CD14-positive monocyte (primary cell): Measurements from ENCODE around the gene KIRREL3. TPM values are rescaled to one million over a fixed set of nuclear protein-coding genes. Genes with fewer than 3 reads are reported as not detected.

ENCODE experiments used
- DNase-seq, 3 donors: peaks; one replicate each; pipeline ENCODE4 v3.0.0-alpha.2; 2011 to 2022
- H2AFZ ChIP-seq: 2 replicates; pipeline ENCODE4 v1.6.0; 2012; ENCODE audit warnings: mild to moderate bottlenecking, low read depth, low read length, inconsistent platforms; ENCODE audit not compliant: insufficient read depth, poor library complexity, severe bottlenecking
- H3K27ac ChIP-seq, 2 donors: 1 replicate in 1 of 2; 2 replicates in 1 of 2; pipeline ENCODE4 v1.5.1; 2012 to 2013; ENCODE audit warnings: low read length in 2 of 2, control low read depth in 1 of 2, inconsistent platforms in 1 of 2, low read depth in 1 of 2, mild to moderate bottlenecking in 1 of 2
- H3K27me3 ChIP-seq, 2 donors: one replicate each; pipeline versions ENCODE4 v1.6.0 to v1.6.1; 2011 to 2013; ENCODE audit warnings: low read length in 2 of 2; ENCODE audit not compliant: control insufficient read depth in 2 of 2, insufficient read depth in 2 of 2
- H3K36me3 ChIP-seq, 2 donors: replicated peaks in 1 of 2; 1 replicate in 1 of 2; 2 replicates in 1 of 2; pipeline versions ENCODE4 v1.5.1 to v1.6.1; 2012 to 2013; ENCODE audit warnings: low read length in 2 of 2, control low read depth in 1 of 2, inconsistent platforms in 1 of 2, mild to moderate bottlenecking in 1 of 2; ENCODE audit not compliant: insufficient read depth in 2 of 2, control insufficient read depth in 1 of 2
- H3K4me1 ChIP-seq, 2 donors: 1 replicate in 1 of 2; 2 replicates in 1 of 2; pipeline versions ENCODE4 v1.5.1 to v1.6.1; 2012 to 2013; ENCODE audit warnings: low read length in 2 of 2, control low read depth in 1 of 2, inconsistent platforms in 1 of 2, mild to moderate bottlenecking in 1 of 2, moderate library complexity in 1 of 2; ENCODE audit not compliant: insufficient read depth in 2 of 2, control insufficient read depth in 1 of 2
- H3K4me2 ChIP-seq: replicated peaks from 2 replicates; pipeline ENCODE3; 2012; ENCODE audit warnings: low read length, moderate library complexity, mild to moderate bottlenecking; ENCODE audit not compliant: poor library complexity, severe bottlenecking; ENCODE audit errors: extremely low read depth
- H3K4me3 ChIP-seq, 3 experiments: fragments of 200-600 bp in 1 of 3; sonication (generic) in 1 of 3; replicated peaks in 1 of 3; 1 replicate in 2 of 3; 2 replicates in 1 of 3; pipeline ENCODE4 v1.5.1; 2011 to 2013; ENCODE audit warnings: low read length in 3 of 3, mild to moderate bottlenecking in 3 of 3, control low read depth in 2 of 3, low read depth in 2 of 3, inconsistent platforms in 1 of 3, moderate library complexity in 1 of 3
- H3K79me2 ChIP-seq: 2 replicates; pipeline ENCODE4 v1.6.0; 2012; ENCODE audit warnings: mild to moderate bottlenecking, control low read depth, inconsistent platforms, low read length, moderate library complexity; ENCODE audit not compliant: insufficient read depth
- H3K9ac ChIP-seq: 2 replicates; pipeline ENCODE4 v1.6.0; 2017; ENCODE audit warnings: low read length, mild to moderate bottlenecking; ENCODE audit not compliant: insufficient read depth, poor library complexity, severe bottlenecking
- H3K9me3 ChIP-seq, 2 donors: replicated peaks in 1 of 2; 1 replicate in 1 of 2; 2 replicates in 1 of 2; pipeline versions ENCODE4 v1.5.1 to v1.6.1; 2012 to 2013; ENCODE audit warnings: low read length in 2 of 2, control low read depth in 1 of 2; ENCODE audit not compliant: control insufficient read depth in 1 of 2, insufficient read depth in 1 of 2
- H4K20me1 ChIP-seq: 2 replicates; pipeline ENCODE4 v1.6.0; 2012; ENCODE audit warnings: mild to moderate bottlenecking, low read length, control low read depth, moderate library complexity; ENCODE audit not compliant: insufficient read depth
- H3K27ac Mint-ChIP-seq, 7 donors: one replicate each; pipeline ENCODE4 v1.8.0; 2020; ENCODE audit warnings: mild to moderate bottlenecking in 7 of 7, mixed read lengths in 7 of 7, moderate library complexity in 6 of 7, inconsistent platforms in 2 of 7
- H3K27me3 Mint-ChIP-seq, 3 donors: one replicate each; pipeline ENCODE4 v1.8.0; 2021 to 2022; ENCODE audit warnings: low read depth in 3 of 3, mild to moderate bottlenecking in 3 of 3, mixed read lengths in 3 of 3, moderate library complexity in 3 of 3, inconsistent platforms in 1 of 3
- H3K36me3 Mint-ChIP-seq, 2 donors: one replicate each; pipeline ENCODE4 v1.8.0; 2020; ENCODE audit warnings: mixed read lengths in 2 of 2, inconsistent platforms in 1 of 2, mild to moderate bottlenecking in 1 of 2
- H3K4me1 Mint-ChIP-seq: one replicate; pipeline ENCODE4 v1.8.0; 2020; ENCODE audit warnings: mild to moderate bottlenecking, mixed read lengths
- H3K4me3 Mint-ChIP-seq, 2 donors: one replicate each; pipeline ENCODE4 v1.8.0; 2020; ENCODE audit warnings: mild to moderate bottlenecking in 2 of 2, mixed read lengths in 2 of 2, moderate library complexity in 1 of 2
- H3K9me3 Mint-ChIP-seq, 7 donors: one replicate each; pipeline ENCODE4 v1.8.0; 2020 to 2022; ENCODE audit warnings: mixed read lengths in 7 of 7, mild to moderate bottlenecking in 6 of 7, moderate library complexity in 6 of 7, inconsistent platforms in 2 of 7
- whole genome bisulfite sequencing: methylation state at CpG from one replicate; pipeline ENCODE4 v1.1.5; 2013; ENCODE audit warnings: missing lambda C conversion rate; ENCODE audit not compliant: insufficient coverage; 5-methylcytosine and 5-hydroxymethylcytosine counted together
- intact Hi-C, 2 donors: fragments of 100-400 bp; cut with micrococcal nuclease; formaldehyde crosslinking; loops; one replicate each; pipeline versions ENCODE4 v1.15.0 to v1.15.1; 2023
- polyA plus RNA-seq, 3 donors: library from polyadenylated mRNA; depleted of rRNA in 1 of 3; unstranded in 2 of 3; stranded (reverse) in 1 of 3; fragments of 300-500 nt in 2 of 3; fragments of >200 nt in 1 of 3; fragmentation: Illumina TruSeq in 2 of 3; gene quantifications; 1 replicate in 2 of 3; 2 replicates in 1 of 3; pipeline ENCODE4 v1.2.3, GENCODE V29; 2012 to 2021
- TF ChIP-seq, protein P1 (sequence below): fragments of 200-600 bp; IDR thresholded peaks from one replicate; pipeline ENCODE4 v1.8.0; 2022; ENCODE audit warnings: antibody characterized with exemption, mild to moderate bottlenecking

KIRREL3 gene
- polyA plus RNA-seq, 3 donors: not detected

DNA sequence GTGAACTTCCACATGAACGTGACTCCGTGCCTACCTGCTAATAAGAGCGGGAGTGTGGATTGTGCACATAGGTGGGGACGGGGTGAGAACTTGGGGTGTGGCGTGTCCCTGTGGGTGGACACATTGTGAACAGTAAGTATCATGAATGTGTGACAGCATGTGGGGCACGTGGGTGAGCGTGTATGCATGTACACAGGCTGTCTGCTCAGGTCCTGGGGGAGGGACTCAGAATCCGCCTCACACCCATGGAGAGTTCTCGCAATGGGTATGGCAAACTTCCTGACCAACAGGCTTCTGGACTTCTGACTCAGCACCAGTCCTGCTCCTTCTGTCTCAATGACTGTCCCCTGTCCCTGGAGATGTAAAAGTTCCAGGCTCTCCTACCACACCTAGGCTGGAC lies 422.1 kb downstream of the KIRREL3 start:
- no peak overlapping the region for H3K4me3 ChIP-seq
- peaks cover 6 to 10% (median 7%) of the 10 kb centered on the region in 3 donors for H3K27me3 Mint-ChIP-seq
- TF ChIP-seq, protein P1, sequence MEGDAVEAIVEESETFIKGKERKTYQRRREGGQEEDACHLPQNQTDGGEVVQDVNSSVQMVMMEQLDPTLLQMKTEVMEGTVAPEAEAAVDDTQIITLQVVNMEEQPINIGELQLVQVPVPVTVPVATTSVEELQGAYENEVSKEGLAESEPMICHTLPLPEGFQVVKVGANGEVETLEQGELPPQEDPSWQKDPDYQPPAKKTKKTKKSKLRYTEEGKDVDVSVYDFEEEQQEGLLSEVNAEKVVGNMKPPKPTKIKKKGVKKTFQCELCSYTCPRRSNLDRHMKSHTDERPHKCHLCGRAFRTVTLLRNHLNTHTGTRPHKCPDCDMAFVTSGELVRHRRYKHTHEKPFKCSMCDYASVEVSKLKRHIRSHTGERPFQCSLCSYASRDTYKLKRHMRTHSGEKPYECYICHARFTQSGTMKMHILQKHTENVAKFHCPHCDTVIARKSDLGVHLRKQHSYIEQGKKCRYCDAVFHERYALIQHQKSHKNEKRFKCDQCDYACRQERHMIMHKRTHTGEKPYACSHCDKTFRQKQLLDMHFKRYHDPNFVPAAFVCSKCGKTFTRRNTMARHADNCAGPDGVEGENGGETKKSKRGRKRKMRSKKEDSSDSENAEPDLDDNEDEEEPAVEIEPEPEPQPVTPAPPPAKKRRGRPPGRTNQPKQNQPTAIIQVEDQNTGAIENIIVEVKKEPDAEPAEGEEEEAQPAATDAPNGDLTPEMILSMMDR: no peak
- DNase-seq: no peak
- no peaks in the 10 kb centered on the region for H3K4me1 ChIP-seq
- no peaks in the 10 kb centered on the region for H3K36me3 ChIP-seq
- intact Hi-C loops: no loop called here
- H3K27ac ChIP-seq: no peak overlapping the region
- no peak overlapping the region for H3K4me2 ChIP-seq
- no peaks in the 10 kb centered on the region for H4K20me1 ChIP-seq
- 93% methylated on average over 7 of the region's 9 CpGs for WGBS
- no peaks in the 10 kb centered on the region for H3K79me2 ChIP-seq
- no peak overlapping the region for H3K4me3 Mint-ChIP-seq
- no peak overlapping the region for H2AFZ ChIP-seq
- H3K4me1 Mint-ChIP-seq: no peaks in the 10 kb centered on the region
- H3K9me3 Mint-ChIP-seq: peaks cover 0 to 1% (median 0%) of the 10 kb centered on the region in 7 donors
- H3K9me3 ChIP-seq: no peaks in the 10 kb centered on the region
- H3K9ac ChIP-seq: no peak overlapping the region
- no peaks in the 10 kb centered on the region for H3K36me3 Mint-ChIP-seq
- no peak overlapping the region for H3K27ac Mint-ChIP-seq
- H3K27me3 ChIP-seq: no peaks in the 10 kb centered on the region

- no peak overlapping the region for H3K27ac ChIP-seq
- H3K9ac ChIP-seq: no peak overlapping the region
- no peaks in the 10 kb centered on the region for H3K4me1 ChIP-seq
- 90% methylated on average over 2 of the region's 2 CpGs for WGBS
- peaks cover 6 to 10% (median 7%) of the 10 kb centered on the region in 3 donors for H3K27me3 Mint-ChIP-seq
- TF ChIP-seq, protein P1: no peak
- H3K4me1 Mint-ChIP-seq: no peaks in the 10 kb centered on the region
- H3K4me2 ChIP-seq: no peak overlapping the region
- H3K27ac Mint-ChIP-seq: no peak overlapping the region
- H3K36me3 Mint-ChIP-seq: no peaks in the 10 kb centered on the region
- no peaks in the 10 kb centered on the region for H3K36me3 ChIP-seq
- H3K4me3 Mint-ChIP-seq: no peak overlapping the region
- no peak for DNase-seq
- H3K27me3 ChIP-seq: no peaks in the 10 kb centered on the region
- no peaks in the 10 kb centered on the region for H3K9me3 ChIP-seq
- H3K79me2 ChIP-seq: no peaks in the 10 kb centered on the region
- H3K9me3 Mint-ChIP-seq: peaks cover 0 to 1% (median 0%) of the 10 kb centered on the region in 7 donors
- intact Hi-C loops: no loop called here
- H3K4me3 ChIP-seq: no peak overlapping the region
- no peaks in the 10 kb centered on the region for H4K20me1 ChIP-seq
- H2AFZ ChIP-seq: no peak overlapping the region
Observed at GRCh38 chr11:126578021-126578420, 422.5 kb downstream of the KIRREL3 start.
